PC-9 (cell line): Measurements from ENCODE around the gene CLIC5.

Experiments
- EZH2 ChIP-seq: fragments of 200-600 bp; sonication (generic); IDR thresholded peaks from 2 replicates; pipeline ENCODE4 v1.8.0; 2017; ENCODE audit warnings: antibody characterized with exemption, low read depth
- TF ChIP-seq, protein P1 (sequence below): fragments of 200-600 bp; sonication (generic); conservative IDR thresholded peaks from 2 replicates; pipeline ENCODE4 v1.6.1; 2017; ENCODE audit warnings: mixed run types, antibody characterized with exemption, mild to moderate bottlenecking, moderate library complexity

DNA sequence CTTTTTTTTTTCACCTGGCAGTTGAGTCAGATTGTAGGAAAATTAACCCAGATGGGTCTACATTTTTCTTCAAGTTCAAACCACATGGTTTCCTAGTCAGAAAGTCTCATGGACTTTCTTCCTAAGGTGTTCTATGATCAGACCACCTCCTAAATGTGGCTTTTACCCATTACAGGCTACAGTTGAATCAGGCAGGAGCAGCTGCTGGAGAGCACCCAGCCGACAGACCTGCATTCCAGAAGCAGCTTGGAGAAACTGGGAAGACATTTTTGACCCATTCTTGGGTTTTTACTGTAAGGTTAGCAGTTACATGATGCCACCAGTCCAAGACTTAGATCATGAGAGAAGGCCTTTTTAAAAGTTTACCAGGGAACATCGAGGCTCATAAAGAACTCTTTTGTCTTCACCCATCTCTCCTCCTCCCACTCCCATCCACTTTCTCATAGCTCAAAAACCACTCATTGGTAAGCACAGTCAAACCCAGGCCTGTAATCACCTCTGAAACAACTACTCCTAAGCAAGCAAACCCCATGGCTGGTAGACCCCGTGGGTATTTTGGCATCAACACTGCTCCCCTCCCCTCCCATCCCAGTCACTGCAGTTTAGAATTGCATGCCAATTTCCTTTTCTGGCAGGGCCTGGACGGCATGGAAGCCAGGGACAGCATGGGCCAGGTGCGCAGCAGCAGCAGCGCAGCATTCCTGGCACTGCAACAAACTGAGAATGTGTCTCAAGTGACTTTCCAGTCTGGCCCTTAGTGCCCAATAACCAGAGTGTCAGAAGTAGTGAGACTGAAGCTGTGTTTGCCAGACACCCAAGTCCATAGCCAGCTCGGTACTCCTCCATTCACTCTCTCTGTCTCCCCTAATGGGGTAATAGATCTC lies 113.7 kb downstream of the CLIC5 start:
- TF ChIP-seq, protein P1, sequence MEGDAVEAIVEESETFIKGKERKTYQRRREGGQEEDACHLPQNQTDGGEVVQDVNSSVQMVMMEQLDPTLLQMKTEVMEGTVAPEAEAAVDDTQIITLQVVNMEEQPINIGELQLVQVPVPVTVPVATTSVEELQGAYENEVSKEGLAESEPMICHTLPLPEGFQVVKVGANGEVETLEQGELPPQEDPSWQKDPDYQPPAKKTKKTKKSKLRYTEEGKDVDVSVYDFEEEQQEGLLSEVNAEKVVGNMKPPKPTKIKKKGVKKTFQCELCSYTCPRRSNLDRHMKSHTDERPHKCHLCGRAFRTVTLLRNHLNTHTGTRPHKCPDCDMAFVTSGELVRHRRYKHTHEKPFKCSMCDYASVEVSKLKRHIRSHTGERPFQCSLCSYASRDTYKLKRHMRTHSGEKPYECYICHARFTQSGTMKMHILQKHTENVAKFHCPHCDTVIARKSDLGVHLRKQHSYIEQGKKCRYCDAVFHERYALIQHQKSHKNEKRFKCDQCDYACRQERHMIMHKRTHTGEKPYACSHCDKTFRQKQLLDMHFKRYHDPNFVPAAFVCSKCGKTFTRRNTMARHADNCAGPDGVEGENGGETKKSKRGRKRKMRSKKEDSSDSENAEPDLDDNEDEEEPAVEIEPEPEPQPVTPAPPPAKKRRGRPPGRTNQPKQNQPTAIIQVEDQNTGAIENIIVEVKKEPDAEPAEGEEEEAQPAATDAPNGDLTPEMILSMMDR: no peak
- no peak for TF ChIP-seq EZH2
